ENCODE measurements around the gene P4HA2. TPM values are rescaled to one million over a fixed set of nuclear protein-coding genes. Genes with fewer than 3 reads are reported as not detected.

P4HA2 gene
- total RNA-seq, 5 donors from 2014 or later (not counting 1 experiment from before 2014, with no cell fraction given) = 0.50 to 0.99 (median 0.98) TPM; not detected in 2

GRCh38 chr5:132268769-132269551 lies 41.3 kb upstream of the P4HA2 start:
- H3K27ac ChIP-seq (ENCODE audit: low read length) = no peak overlapping the region
- 61% methylated on average over 4 of the region's 8 CpGs for WGBS (ENCODE audit: insufficient coverage)
- peaks cover 0 to 18% of the 10 kb centered on the region in 2 experiments for H3K4me1 ChIP-seq (ENCODE audit: control insufficient read depth in 1 of 2, extremely low read depth in 1 of 2, insufficient read depth in 2 of 2, low read length in 2 of 2)
- DNase-seq (no peak), ATAC-seq (replicated peaks in 1 of 4) (no peak)
- Mint-ChIP-seq H3K27me3 (peaks cover 8 to 9% of the 10 kb centered on the region in 2 donors), H3K27ac (no peak overlapping the region), H3K36me3 (no peaks in the 10 kb centered on the region), H3K4me3 (no peak overlapping the region), H3K4me1 (peaks cover 0 to 13% (median 10%) of the 10 kb centered on the region in 3 donors), H3K9me3 (no peaks in the 10 kb centered on the region)
- no peak overlapping the region for H3K4me3 ChIP-seq (ENCODE audit: control insufficient read depth in 1 of 2, extremely low read depth in 1 of 2, low read length in 1 of 2)
- ChIA-PET CTCF (interaction anchor here in 1 of 2 donors (0.6 kb wide), 1 partner anchor 18 kb away, joined by 3 read pairs; no protein-coding TSS in a partner anchor), POLR2A (no interaction called here)
- peaks cover 0 to 26% of the 10 kb centered on the region in 2 experiments for H3K27me3 ChIP-seq (replicated peaks in 1 of 2; ENCODE audit: control insufficient read depth in 2 of 2, extremely low read depth in 1 of 2, insufficient read depth in 2 of 2, low read length in 1 of 2)
- no peaks in the 10 kb centered on the region for H3K36me3 ChIP-seq (ENCODE audit: control insufficient read depth in 2 of 2, extremely low read depth in 1 of 2, insufficient read depth in 1 of 2, low read length in 1 of 2)
- no peaks in the 10 kb centered on the region for H3K9me3 ChIP-seq

GRCh38 chr5:132267931-132268768 lies 40.5 kb upstream of the P4HA2 start:
- no peaks in the 10 kb centered on the region for H3K9me3 Mint-ChIP-seq
- Histone ChIP-seq H3K36me3 (ENCODE audit: control insufficient read depth in 2 of 2, extremely low read depth in 1 of 2, insufficient read depth in 1 of 2, low read length in 1 of 2) (no peaks in the 10 kb centered on the region), H3K4me3 (ENCODE audit: control insufficient read depth in 1 of 2, extremely low read depth in 1 of 2, low read length in 1 of 2) (no peak overlapping the region), H3K9me3 (no peaks in the 10 kb centered on the region), H3K27ac (ENCODE audit: low read length) (no peak overlapping the region), H3K27me3 (replicated peaks in 1 of 2; ENCODE audit: control insufficient read depth in 2 of 2, extremely low read depth in 1 of 2, insufficient read depth in 2 of 2, low read length in 1 of 2) (peaks cover 0 to 23% of the 10 kb centered on the region in 2 experiments), H3K4me1 (ENCODE audit: control insufficient read depth in 1 of 2, extremely low read depth in 1 of 2, insufficient read depth in 2 of 2, low read length in 2 of 2) (peaks cover 0 to 21% of the 10 kb centered on the region in 2 experiments)
- WGBS (ENCODE audit: insufficient coverage) = 0% methylated on average over 1 of the region's 6 CpGs
- ChIA-PET POLR2A (no interaction called here), CTCF (interaction anchor here in 1 of 2 donors (0.6 kb wide), 1 partner anchor 18 kb away, joined by 3 read pairs; no protein-coding TSS in a partner anchor)
- H3K4me1 Mint-ChIP-seq = peaks cover 0 to 13% (median 9%) of the 10 kb centered on the region in 3 donors
- no peaks in the 10 kb centered on the region for H3K36me3 Mint-ChIP-seq
- no peak overlapping the region for H3K4me3 Mint-ChIP-seq
- DNase-seq = no peak
- H3K27me3 Mint-ChIP-seq = peaks cover 3 to 9% of the 10 kb centered on the region in 2 donors
- ATAC-seq (replicated peaks in 1 of 4) = no peak
- H3K27ac Mint-ChIP-seq = no peak overlapping the region

- CTCF ChIA-PET = no interaction called here
- H3K27ac Mint-ChIP-seq = no peak overlapping the region
Observed at GRCh38 chr5:132267166-132267739, 39.6 kb upstream of the P4HA2 start.

GRCh38 chr5:132266836-132267160 lies 39.1 kb upstream of the P4HA2 start:
- Mint-ChIP-seq H3K36me3 (no peaks in the 10 kb centered on the region), H3K27ac (no peak overlapping the region), H3K4me3 (no peak overlapping the region), H3K27me3 (no peaks in the 10 kb centered on the region), H3K4me1 (peaks cover 0 to 4% (median 0%) of the 10 kb centered on the region in 3 donors), H3K9me3 (no peaks in the 10 kb centered on the region)
- Histone ChIP-seq H3K36me3 (ENCODE audit: control insufficient read depth in 2 of 2, extremely low read depth in 1 of 2, insufficient read depth in 1 of 2, low read length in 1 of 2) (no peaks in the 10 kb centered on the region), H3K9me3 (no peaks in the 10 kb centered on the region), H3K4me3 (ENCODE audit: control insufficient read depth in 1 of 2, extremely low read depth in 1 of 2, low read length in 1 of 2) (no peak overlapping the region), H3K27me3 (replicated peaks in 1 of 2; ENCODE audit: control insufficient read depth in 2 of 2, extremely low read depth in 1 of 2, insufficient read depth in 2 of 2, low read length in 1 of 2) (peaks cover 0 to 10% of the 10 kb centered on the region in 2 experiments), H3K4me1 (ENCODE audit: control insufficient read depth in 1 of 2, extremely low read depth in 1 of 2, insufficient read depth in 2 of 2, low read length in 2 of 2) (peaks cover 0 to 10% of the 10 kb centered on the region in 2 experiments), H3K27ac (ENCODE audit: low read length) (no peak overlapping the region)
- POLR2A ChIA-PET = no interaction called here
- DNase-seq = no peak
- 100% methylated on average over 1 of the region's 1 CpG for WGBS (ENCODE audit: insufficient coverage)
- ATAC-seq (replicated peaks in 1 of 4) = no peak
- CTCF ChIA-PET = no interaction called here

More at GRCh38 chr5:132267166-132267739, 39.6 kb upstream of the P4HA2 start:
- no peaks in the 10 kb centered on the region for H3K36me3 ChIP-seq (ENCODE audit: control insufficient read depth in 2 of 2, extremely low read depth in 1 of 2, insufficient read depth in 1 of 2, low read length in 1 of 2)
- Mint-ChIP-seq H3K36me3 (no peaks in the 10 kb centered on the region), H3K4me3 (no peak overlapping the region), H3K27me3 (peaks cover 2% of the 10 kb centered on the region in 2 donors), H3K9me3 (no peaks in the 10 kb centered on the region), H3K4me1 (peaks cover 0 to 6% (median 2%) of the 10 kb centered on the region in 3 donors)
- POLR2A ChIA-PET = no interaction called here
- no peaks in the 10 kb centered on the region for H3K9me3 ChIP-seq
- H3K4me1 ChIP-seq (ENCODE audit: control insufficient read depth in 1 of 2, extremely low read depth in 1 of 2, insufficient read depth in 2 of 2, low read length in 2 of 2) = peaks cover 0 to 14% of the 10 kb centered on the region in 2 experiments
- H3K4me3 ChIP-seq (ENCODE audit: control insufficient read depth in 1 of 2, extremely low read depth in 1 of 2, low read length in 1 of 2) = no peak overlapping the region
- DNase-seq = no peak
- no peak overlapping the region for H3K27ac ChIP-seq (ENCODE audit: low read length)
- ATAC-seq (replicated peaks in 1 of 4) = no peak
- H3K27me3 ChIP-seq (replicated peaks in 1 of 2; ENCODE audit: control insufficient read depth in 2 of 2, extremely low read depth in 1 of 2, insufficient read depth in 2 of 2, low read length in 1 of 2) = peaks cover 0 to 15% of the 10 kb centered on the region in 2 experiments

GRCh38 chr5:132266031-132266835 lies 38.6 kb upstream of the P4HA2 start:
- Mint-ChIP-seq H3K9me3 (no peaks in the 10 kb centered on the region), H3K4me1 (peaks cover 0 to 1% (median 0%) of the 10 kb centered on the region in 3 donors), H3K36me3 (no peaks in the 10 kb centered on the region), H3K27ac (no peak overlapping the region), H3K4me3 (no peak overlapping the region), H3K27me3 (no peaks in the 10 kb centered on the region)
- Histone ChIP-seq H3K4me3 (ENCODE audit: control insufficient read depth in 1 of 2, extremely low read depth in 1 of 2, low read length in 1 of 2) (no peak overlapping the region), H3K9me3 (no peaks in the 10 kb centered on the region), H3K27ac (ENCODE audit: low read length) (no peak overlapping the region), H3K36me3 (ENCODE audit: control insufficient read depth in 2 of 2, extremely low read depth in 1 of 2, insufficient read depth in 1 of 2, low read length in 1 of 2) (no peaks in the 10 kb centered on the region), H3K27me3 (replicated peaks in 1 of 2; ENCODE audit: control insufficient read depth in 2 of 2, extremely low read depth in 1 of 2, insufficient read depth in 2 of 2, low read length in 1 of 2) (peaks cover 0 to 4% of the 10 kb centered on the region in 2 experiments), H3K4me1 (ENCODE audit: control insufficient read depth in 1 of 2, extremely low read depth in 1 of 2, insufficient read depth in 2 of 2, low read length in 2 of 2) (peaks cover 0 to 5% of the 10 kb centered on the region in 2 experiments)
- POLR2A ChIA-PET = interaction anchor here in 1 of 2 donors (0.5 kb wide), 1 partner anchor 230 kb away, joined by 4 read pairs; no protein-coding TSS in a partner anchor
- ATAC-seq (replicated peaks in 1 of 4) (no peak), DNase-seq (no peak)
- WGBS (ENCODE audit: insufficient coverage) = 89% methylated on average over 5 of the region's 7 CpGs
- CTCF ChIA-PET = interaction anchor here in 1 of 2 donors (0.5 kb wide), 1 partner anchor 462 kb away, joined by 3 read pairs; no protein-coding TSS in a partner anchor

Data from T-cell (primary cell).